AG10803 (cell line): ENCODE data around the gene IL16.
"Not testable (repeated sequence)": the region's sequence is repeated elsewhere in the genome, so short reads cannot be mapped to it uniquely, and the experiment has no call there.

ENCODE experiments used
- DNase-seq: peaks from one replicate; pipeline ENCODE4 v3.0.0; 2010; ENCODE audit warnings: low read depth
- H3K4me3 ChIP-seq: 2 replicates; pipeline ENCODE4 v1.5.1; 2011; ENCODE audit warnings: mild to moderate bottlenecking, low read length, control low read depth
- TF ChIP-seq, protein P1 (sequence below): conservative IDR thresholded peaks from 2 replicates; pipeline ENCODE4 v1.5.1; 2011; ENCODE audit warnings: mild to moderate bottlenecking, low read length, control low read depth, inconsistent platforms

IL16 gene

DNA sequence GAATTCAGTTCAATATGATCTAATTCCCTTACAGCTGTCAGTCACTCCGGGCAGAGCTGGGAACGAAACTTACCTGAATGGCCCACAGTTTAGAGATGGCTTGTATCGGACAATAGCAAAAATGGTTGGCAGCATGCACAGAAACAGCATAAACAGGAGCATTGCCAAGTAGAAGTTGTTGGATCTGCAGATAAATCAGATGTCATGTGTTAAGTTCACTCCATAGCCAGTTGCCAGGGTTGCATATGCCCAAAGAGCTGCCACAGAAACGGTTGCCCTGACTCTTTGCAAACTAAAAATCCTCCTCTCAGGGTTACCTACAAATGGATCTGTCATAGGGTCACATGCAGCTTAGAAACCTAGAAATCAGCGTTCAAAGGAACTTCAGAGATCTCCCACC is 142.6 kb downstream of the IL16 start:
- DNase-seq = no peak
- no peak overlapping the region for H3K4me3 ChIP-seq
- TF ChIP-seq, protein P1, sequence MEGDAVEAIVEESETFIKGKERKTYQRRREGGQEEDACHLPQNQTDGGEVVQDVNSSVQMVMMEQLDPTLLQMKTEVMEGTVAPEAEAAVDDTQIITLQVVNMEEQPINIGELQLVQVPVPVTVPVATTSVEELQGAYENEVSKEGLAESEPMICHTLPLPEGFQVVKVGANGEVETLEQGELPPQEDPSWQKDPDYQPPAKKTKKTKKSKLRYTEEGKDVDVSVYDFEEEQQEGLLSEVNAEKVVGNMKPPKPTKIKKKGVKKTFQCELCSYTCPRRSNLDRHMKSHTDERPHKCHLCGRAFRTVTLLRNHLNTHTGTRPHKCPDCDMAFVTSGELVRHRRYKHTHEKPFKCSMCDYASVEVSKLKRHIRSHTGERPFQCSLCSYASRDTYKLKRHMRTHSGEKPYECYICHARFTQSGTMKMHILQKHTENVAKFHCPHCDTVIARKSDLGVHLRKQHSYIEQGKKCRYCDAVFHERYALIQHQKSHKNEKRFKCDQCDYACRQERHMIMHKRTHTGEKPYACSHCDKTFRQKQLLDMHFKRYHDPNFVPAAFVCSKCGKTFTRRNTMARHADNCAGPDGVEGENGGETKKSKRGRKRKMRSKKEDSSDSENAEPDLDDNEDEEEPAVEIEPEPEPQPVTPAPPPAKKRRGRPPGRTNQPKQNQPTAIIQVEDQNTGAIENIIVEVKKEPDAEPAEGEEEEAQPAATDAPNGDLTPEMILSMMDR = no peak

DNA sequence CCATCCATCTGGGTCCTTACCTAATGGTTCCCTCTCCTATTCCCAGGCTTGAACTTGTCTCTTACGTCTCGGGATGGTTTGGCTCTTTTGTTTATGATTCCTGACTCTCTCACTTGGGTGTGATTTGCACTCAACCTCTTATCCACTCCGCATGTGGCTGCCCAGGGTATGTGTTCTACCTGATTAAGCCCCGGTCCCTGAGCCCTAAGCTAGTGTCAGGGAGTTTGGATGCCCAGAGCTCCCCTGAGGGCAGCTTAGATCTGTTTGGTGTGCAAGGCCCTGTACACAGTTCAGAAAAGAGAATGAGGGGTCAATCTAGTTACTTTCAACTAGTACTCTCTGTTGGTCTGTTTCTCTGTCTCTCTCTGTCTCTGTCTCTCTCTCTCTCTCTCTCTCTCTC is 143.2 kb downstream of the IL16 start:
- TF ChIP-seq, protein P1 = no peak
- DNase-seq = no peak
- H3K4me3 ChIP-seq = no peak overlapping the region

DNA sequence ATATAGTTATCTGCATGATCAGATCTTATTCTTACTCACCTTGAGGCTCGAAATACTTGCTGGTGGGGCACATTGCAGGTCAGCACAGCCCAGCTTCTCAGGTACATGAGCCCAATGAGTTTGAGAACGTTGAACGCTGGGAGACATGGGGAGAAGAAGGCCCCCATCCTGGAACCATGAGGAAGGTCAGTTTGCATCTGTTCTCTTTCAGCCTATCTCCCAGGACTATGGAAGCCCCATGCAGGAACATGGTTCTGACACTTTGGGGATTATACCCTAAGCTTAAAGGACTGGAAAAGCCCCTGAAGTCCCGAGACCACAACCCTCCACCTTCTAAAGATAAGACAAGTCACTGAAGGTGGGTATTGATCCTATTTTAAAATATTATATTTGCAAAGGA is 144.7 kb downstream of the IL16 start:
- no peak overlapping the region for H3K4me3 ChIP-seq
- no peak for DNase-seq
- TF ChIP-seq, protein P1 = no peak

DNA sequence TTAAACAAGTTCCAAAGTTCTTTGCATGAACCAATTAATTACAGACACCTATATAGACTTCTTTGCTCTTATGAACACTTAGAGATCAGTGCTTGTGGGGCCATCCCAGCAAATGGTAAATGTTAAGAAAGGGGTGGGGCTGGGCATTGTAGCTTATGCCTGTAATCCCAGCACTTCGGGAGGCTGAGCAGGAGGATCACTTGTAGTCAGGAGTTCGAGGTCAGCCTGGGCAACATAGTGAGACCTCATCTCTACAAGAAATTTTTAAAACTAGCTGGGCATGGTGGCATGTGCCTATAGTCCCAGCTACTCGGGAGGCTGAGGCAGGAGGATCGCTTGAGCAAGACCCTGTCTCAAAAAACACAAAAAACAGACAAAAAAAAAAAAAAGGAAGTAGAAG is 146.7 kb downstream of the IL16 start:
- TF ChIP-seq, protein P1 = no peak
- DNase-seq = no peak

DNA sequence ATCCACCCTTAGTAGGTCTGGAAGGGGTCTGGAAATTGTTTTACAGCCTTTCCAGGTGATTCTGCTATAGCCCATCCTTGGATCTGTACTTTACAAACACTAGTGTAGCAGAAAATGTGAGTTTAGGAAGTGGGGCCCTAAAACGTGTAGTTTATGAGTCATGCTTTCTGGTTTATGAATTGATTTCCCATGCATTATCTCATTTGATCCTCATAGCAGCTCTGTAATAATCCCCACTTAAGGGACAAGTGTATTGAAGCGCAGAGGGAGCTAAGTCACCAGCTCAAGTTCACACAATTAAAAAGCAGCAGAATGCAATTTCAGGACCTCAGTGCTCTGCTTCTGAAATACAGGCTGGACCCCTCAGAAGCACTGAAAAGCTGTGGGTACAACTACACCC is 149.9 kb downstream of the IL16 start:
- H3K4me3 ChIP-seq = no peak overlapping the region
- no peak for DNase-seq
- TF ChIP-seq, protein P1 = no peak

More for the DNA sequence above, 146.7 kb downstream of the IL16 start:
- H3K4me3 ChIP-seq = no peak overlapping the region

DNA sequence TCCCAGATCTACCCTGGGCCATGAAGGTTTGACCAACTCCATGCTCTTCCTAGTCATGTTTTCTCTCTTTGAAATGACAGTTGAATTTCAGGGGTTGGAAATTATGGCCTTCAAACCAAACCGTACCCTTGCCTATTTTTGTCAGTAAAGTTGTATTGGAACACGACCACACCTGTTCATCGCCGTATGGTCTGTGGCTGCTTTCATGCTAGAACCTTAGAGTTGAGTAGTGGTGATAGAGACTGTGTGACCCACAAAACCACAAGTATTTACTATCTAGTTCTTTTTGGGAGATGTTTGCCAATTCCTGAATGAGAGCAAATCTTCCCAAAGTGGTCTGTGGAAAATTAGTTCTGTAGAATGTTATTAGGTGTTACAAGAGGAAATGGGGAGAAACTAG is 151.2 kb downstream of the IL16 start:
- DNase-seq = no peak
- TF ChIP-seq, protein P1 = no peak
- no peak overlapping the region for H3K4me3 ChIP-seq

DNA sequence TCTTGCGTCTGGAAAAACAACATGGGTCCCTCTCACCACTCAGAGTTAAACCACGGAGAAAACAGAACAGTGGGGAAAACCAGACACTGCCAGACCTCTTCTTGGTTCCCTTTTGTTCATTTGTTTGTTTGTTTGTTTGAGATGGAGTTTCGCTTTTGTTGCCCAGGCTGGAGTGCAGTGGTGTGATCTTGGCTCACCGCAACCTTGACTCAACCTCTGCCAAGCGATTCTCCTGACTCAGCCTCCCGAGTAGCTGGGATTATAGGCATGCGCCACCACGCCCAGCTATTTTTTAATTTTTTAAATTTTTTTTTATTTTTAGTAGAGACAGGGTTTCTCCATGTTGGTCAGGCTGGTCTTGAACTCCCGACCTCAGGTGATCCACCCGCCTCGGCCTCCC is 152.0 kb downstream of the IL16 start:
- DNase-seq, H3K4me3 ChIP-seq: not testable (repeated sequence)

DNA sequence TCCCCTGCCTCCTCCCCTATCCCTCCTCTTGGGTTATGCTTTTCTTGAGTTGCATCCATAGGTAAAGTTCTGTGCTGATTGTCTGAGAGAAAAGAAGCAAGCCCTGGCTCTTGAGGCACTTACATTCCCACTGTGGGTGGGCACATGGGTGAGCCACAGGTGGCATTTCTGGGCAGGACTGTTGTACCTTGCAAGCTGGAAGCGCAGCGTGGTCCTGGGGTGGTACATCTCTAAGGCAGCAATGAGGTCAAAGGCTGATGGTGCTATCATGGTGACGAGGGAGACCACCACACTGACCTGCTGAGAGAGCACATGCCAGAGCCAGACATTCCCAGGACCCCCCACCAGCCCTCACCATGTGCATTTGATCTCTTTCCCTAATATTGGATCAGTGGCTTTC is 152.6 kb downstream of the IL16 start:
- no peak overlapping the region for H3K4me3 ChIP-seq
- no peak for DNase-seq
- TF ChIP-seq, protein P1 = no peak
